Upper lobe of left lung (tissue), 6 donors: ENCODE data around the gene CEP295NL. TPM values are rescaled to one million over a fixed set of nuclear protein-coding genes. Genes with fewer than 3 reads are reported as not detected.

Source experiments
- ATAC-seq, 2 donors: fragments of 200-7000 bp; cut with Tn5 transposase; one replicate each; pipeline ENCODE4 v1.9.1; 2022; ENCODE audit warnings: mild to moderate bottlenecking in 2 of 2, moderate library complexity in 2 of 2; ENCODE audit not compliant: low FRiP score in 2 of 2
- DNase-seq, 2 donors: peaks; one replicate each; pipeline ENCODE4 v3.0.0-alpha.2; 2019 to 2020
- H3K27ac ChIP-seq, 4 donors: fragments of 200-600 bp; sonication (generic); one replicate each; pipeline ENCODE4 v1.5.1; 2016 to 2019
- H3K27me3 ChIP-seq, 4 donors: fragments of 200-600 bp; sonication (generic); one replicate each; pipeline ENCODE4 v1.5.1; 2017 to 2019
- H3K36me3 ChIP-seq, 4 donors: fragments of 200-600 bp; sonication (generic); one replicate each; pipeline ENCODE4 v1.5.1; 2016 to 2019
- H3K4me1 ChIP-seq, 4 donors: fragments of 200-600 bp; sonication (generic); one replicate each; pipeline ENCODE4 v1.5.1; 2018 to 2019
- H3K4me3 ChIP-seq, 4 donors: fragments of 200-600 bp; sonication (generic); one replicate each; pipeline ENCODE4 v1.5.1; 2017 to 2019; ENCODE audit warnings: mild to moderate bottlenecking in 2 of 4, moderate library complexity in 1 of 4
- H3K9me3 ChIP-seq, 4 donors: fragments of 200-600 bp; sonication (generic); one replicate each; pipeline ENCODE4 v1.5.1; 2018 to 2019
- EP300 ChIP-seq, 4 donors: sonication (generic); formaldehyde crosslinking; IDR thresholded peaks; one replicate each; pipeline ENCODE4 v1.5.1; 2017; ENCODE audit warnings: antibody characterized with exemption in 4 of 4, control low read depth in 2 of 4
- POLR2A ChIP-seq, 4 donors: fragments of 450-650 bp; IDR thresholded peaks; one replicate each; pipeline ENCODE4 v1.5.1; 2016 to 2017; ENCODE audit warnings: antibody characterized with exemption in 4 of 4, mild to moderate bottlenecking in 2 of 4
- POLR2AphosphoS5 ChIP-seq, 2 donors: sonication (generic); formaldehyde crosslinking; IDR thresholded peaks; one replicate each; pipeline ENCODE4 v1.5.1; 2017; ENCODE audit warnings: antibody characterized with exemption in 2 of 2
- WGBS, 2 donors: methylation state at CpG; one replicate each; pipeline ENCODE4 v1.1.5; 2017 to 2018; 5-methylcytosine and 5-hydroxymethylcytosine counted together
- total RNA-seq, 6 donors: library from RNA; depleted of rRNA in 4 of 6; stranded (reverse); fragments of >200 nt in 4 of 6; gene quantifications; one replicate each; pipeline versions ENCODE4 v1.1.0 to v1.2.1, GENCODE V29; 2016 to 2021
- TF ChIP-seq, protein P1 (sequence below), 6 experiments: fragments of 450-650 bp in 4 of 6; fragments of 200-600 bp in 2 of 6; sonication (generic) in 2 of 6; IDR thresholded peaks; one replicate each; pipeline ENCODE4 v1.5.1; 2016 to 2019; ENCODE audit warnings: antibody characterized with exemption in 6 of 6
- donor health status: DM: no; HTN: no; CAD: no; lungs with moderate emphysema.
- donor health status: DM: no; HTN: yes; CAD: no; lungs with severe emphysema.

CEP295NL gene
- total RNA-seq, 6 donors from 2014 or later, result 2.6 to 61.8 (median 4.2) TPM

DNA sequence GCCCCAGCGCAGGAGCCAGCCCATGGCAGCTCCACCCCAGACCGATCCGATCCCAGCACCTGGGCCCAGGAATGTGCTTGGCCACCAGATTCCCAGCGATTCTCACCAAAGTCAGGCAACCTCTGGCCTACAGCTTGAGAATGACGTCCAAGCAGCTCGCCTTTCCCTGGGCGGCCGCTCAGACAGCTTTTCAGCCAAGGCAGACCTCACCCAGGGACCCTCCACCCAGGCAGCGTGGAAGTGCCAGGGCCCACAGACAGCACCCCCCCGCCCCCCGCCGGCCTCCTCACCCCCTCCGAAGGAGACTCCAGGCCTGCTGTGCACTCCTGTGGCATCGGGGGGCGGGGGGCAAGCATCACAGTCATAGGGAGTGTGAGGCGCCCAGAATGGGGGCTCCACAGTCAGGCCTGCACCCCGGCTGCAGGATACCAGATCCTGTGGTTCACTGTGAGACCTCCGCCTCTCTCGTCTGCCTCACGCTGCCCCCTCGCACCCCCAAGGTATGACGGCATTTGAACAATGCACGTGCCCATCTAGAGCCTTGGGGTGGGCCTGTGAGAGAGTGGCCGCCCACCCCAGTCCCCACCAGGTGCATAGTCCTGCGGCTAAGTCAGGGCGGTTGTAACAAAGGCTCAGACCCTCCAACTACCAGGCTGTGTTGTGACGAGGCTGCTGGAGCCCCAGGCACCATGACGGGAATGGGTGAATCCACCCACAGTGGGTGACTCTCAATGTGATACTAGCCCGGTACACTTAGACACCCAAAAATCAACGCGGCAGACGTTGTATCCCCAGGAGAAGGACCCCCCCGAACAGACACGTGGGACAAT is 6.0 kb downstream of the CEP295NL start:
- WGBS, 2 donors, result 75 to 85% methylated on average over 11 to 31 of the region's 34 CpGs
- H3K4me1 ChIP-seq, result peaks cover 32 to 52% (median 49%) of the 10 kb centered on the region in 4 donors
- peak in 1 of 2 donors; percentile 2 for ATAC-seq

DNA sequence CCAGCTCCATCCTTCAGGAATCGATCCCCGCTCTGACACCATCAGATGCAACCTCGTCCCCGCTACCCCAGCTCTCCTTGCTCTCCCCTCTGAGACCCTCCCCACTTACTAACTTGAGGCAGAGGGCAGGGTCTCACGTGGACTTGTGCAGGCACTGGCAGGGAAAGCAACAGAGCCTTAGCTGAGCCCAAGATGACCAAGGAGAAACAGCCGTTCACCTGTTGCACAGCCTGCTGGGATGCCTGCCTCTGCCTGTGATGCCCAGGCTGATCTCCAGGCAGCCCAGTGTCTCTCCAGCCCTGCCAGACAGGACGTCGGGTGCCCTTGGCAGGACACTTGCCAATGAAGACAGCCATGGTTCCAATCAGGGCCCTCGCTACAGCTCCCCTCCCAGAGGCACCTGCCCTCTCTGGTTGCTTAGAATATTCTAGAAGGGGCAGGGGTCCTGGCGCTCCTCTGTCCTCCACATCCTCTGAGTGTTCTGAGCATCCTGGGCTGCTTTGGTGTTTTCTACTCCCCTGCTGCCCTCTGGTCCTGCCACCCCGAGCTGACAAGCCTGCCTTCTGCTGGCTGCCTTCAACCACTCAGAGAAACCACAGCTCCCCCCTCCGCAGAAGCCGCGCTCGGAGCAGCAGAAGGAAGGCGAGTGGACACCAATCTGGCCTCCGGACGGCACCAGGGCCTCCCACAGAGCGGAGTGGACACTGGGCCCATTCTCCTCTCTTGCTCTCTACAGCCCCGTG is 6.7 kb downstream of the CEP295NL start:
- peaks cover 0 to 7% (median 2%) of the 10 kb centered on the region in 4 donors for H3K36me3 ChIP-seq
- H3K27ac ChIP-seq, result peak overlapping the region in 3 of 4 donors; percentile 37 to 62 (median 61)
- 89 to 95% methylated on average over 17 to 18 of the region's 20 CpGs for WGBS, 2 donors
- H3K4me1 ChIP-seq, result peaks cover 39 to 60% (median 55%) of the 10 kb centered on the region in 4 donors
- H3K4me3 ChIP-seq, result no peak overlapping the region
- no peaks in the 10 kb centered on the region for H3K27me3 ChIP-seq
- no peaks in the 10 kb centered on the region for H3K9me3 ChIP-seq
- ATAC-seq (peak in 1 of 2 donors; percentile 12), DNase-seq (no peak)
- TF ChIP-seq EP300 (IDR thresholded peaks at IDR 0.05) (no peak), POLR2A (IDR thresholded peaks at IDR 0.05) (no peak), POLR2AphosphoS5 (IDR thresholded peaks at IDR 0.05) (no peak)
- TF ChIP-seq, protein P1, sequence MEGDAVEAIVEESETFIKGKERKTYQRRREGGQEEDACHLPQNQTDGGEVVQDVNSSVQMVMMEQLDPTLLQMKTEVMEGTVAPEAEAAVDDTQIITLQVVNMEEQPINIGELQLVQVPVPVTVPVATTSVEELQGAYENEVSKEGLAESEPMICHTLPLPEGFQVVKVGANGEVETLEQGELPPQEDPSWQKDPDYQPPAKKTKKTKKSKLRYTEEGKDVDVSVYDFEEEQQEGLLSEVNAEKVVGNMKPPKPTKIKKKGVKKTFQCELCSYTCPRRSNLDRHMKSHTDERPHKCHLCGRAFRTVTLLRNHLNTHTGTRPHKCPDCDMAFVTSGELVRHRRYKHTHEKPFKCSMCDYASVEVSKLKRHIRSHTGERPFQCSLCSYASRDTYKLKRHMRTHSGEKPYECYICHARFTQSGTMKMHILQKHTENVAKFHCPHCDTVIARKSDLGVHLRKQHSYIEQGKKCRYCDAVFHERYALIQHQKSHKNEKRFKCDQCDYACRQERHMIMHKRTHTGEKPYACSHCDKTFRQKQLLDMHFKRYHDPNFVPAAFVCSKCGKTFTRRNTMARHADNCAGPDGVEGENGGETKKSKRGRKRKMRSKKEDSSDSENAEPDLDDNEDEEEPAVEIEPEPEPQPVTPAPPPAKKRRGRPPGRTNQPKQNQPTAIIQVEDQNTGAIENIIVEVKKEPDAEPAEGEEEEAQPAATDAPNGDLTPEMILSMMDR (IDR thresholded peaks at IDR 0.05), result no peak

More for the DNA sequence above, 6.0 kb downstream of the CEP295NL start:
- Histone ChIP-seq H3K36me3 (peaks cover 0 to 7% (median 2%) of the 10 kb centered on the region in 4 donors), H3K27ac (peak overlapping the region in 3 of 4 donors; percentile 37 to 62 (median 61)), H3K4me3 (no peak overlapping the region), H3K9me3 (no peaks in the 10 kb centered on the region), H3K27me3 (no peaks in the 10 kb centered on the region)
- TF ChIP-seq, protein P1 (IDR thresholded peaks at IDR 0.05), result no peak
- TF ChIP-seq POLR2AphosphoS5 (IDR thresholded peaks at IDR 0.05), result no peak
- no peak for TF ChIP-seq POLR2A (IDR thresholded peaks at IDR 0.05)
- TF ChIP-seq EP300 (IDR thresholded peaks at IDR 0.05), result no peak
- DNase-seq, result no peak

DNA sequence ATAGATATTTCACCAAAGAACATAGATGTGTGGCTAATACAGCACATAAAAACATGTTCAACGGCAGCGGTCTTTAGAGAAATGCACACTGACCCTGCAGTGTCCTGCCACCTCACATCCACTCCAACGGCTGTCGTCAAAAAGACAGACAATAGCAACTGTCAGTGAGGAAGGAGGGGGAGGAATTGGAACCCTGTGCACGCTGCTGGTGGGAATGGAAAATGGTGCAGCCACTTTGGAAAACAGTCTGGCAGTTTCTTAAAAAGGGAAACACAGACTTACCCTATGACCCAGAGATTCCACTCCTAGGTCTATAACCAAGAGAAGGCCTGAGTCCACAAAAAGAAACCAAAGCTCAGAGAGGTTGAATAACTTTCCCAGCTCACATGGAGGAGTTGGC is 7.7 kb downstream of the CEP295NL start:
- H3K27ac ChIP-seq, result peak overlapping the region; percentile 17 to 62 (median 48)
- no peak for DNase-seq
- no peaks in the 10 kb centered on the region for H3K36me3 ChIP-seq
- no peaks in the 10 kb centered on the region for H3K9me3 ChIP-seq
- no peaks in the 10 kb centered on the region for H3K27me3 ChIP-seq
- TF ChIP-seq POLR2A (IDR thresholded peaks at IDR 0.05), result no peak
- TF ChIP-seq, protein P1 (IDR thresholded peaks at IDR 0.05), result no peak
- TF ChIP-seq EP300 (IDR thresholded peaks at IDR 0.05), result no peak
- no peak for TF ChIP-seq POLR2AphosphoS5 (IDR thresholded peaks at IDR 0.05)
- peaks cover 42 to 66% (median 59%) of the 10 kb centered on the region in 4 donors for H3K4me1 ChIP-seq
- no peak overlapping the region for H3K4me3 ChIP-seq
- 52 to 55% methylated on average over 5 of the region's 5 CpGs for WGBS, 2 donors
- ATAC-seq, result no peak

DNA sequence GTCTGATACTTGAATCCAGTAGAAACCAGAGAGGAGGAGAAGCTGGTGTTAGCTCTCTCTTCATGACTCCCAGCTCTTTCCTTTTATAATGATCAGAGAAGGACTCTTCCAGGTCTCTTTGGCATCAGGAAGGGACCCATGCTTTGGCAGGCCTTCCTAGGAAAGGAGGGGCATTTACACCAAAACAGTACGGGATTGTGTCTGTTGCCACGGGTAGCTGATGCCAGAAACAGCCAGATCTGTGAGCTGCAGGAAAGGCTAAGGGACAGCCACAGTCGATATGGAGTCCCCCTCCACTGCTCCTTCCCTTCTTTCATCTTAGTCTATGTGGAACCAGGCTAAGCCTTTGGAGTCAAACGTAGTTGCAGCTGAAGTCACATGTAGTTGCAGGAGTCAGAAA is 9.3 kb downstream of the CEP295NL start:
- Histone ChIP-seq H3K27ac (no peak overlapping the region), H3K4me1 (peaks cover 48 to 65% (median 61%) of the 10 kb centered on the region in 4 donors)
- no peak for TF ChIP-seq POLR2A (IDR thresholded peaks at IDR 0.05)
- no peak for TF ChIP-seq POLR2AphosphoS5 (IDR thresholded peaks at IDR 0.05)
- TF ChIP-seq EP300 (IDR thresholded peaks at IDR 0.05), result no peak
- TF ChIP-seq, protein P1 (IDR thresholded peaks at IDR 0.05), result no peak

More for the DNA sequence above, 9.3 kb downstream of the CEP295NL start:
- ATAC-seq (no peak), DNase-seq (no peak)
- H3K27me3 ChIP-seq, result no peaks in the 10 kb centered on the region
- WGBS, 2 donors, result 38 to 50% methylated on average over 4 of the region's 4 CpGs
- H3K9me3 ChIP-seq, result no peaks in the 10 kb centered on the region
- no peaks in the 10 kb centered on the region for H3K36me3 ChIP-seq
- no peak overlapping the region for H3K4me3 ChIP-seq
